HepG2 (cell line): ENCODE results near the gene ZNF771. TPM values are rescaled to one million over a fixed set of nuclear protein-coding genes. Genes with fewer than 3 reads are reported as not detected.

ENCODE experiments used
- CAMTA2 ChIP-seq: sonication (generic); formaldehyde crosslinking; IDR thresholded peaks from 2 replicates; pipeline ENCODE4 v1.4.0; 2020; ENCODE audit warnings: mild to moderate bottlenecking, missing genetic modification reagents, borderline replicate concordance
- GTF2F1 ChIP-seq: fragments of 150-350 bp; IDR thresholded peaks from 2 replicates; pipeline ENCODE4 v1.6.1; 2014; ENCODE audit warnings: low read length
- IRF1 ChIP-seq: sonication (generic); formaldehyde crosslinking; IDR thresholded peaks from 2 replicates; pipeline ENCODE4 v1.4.0; 2020; ENCODE audit warnings: low read depth, mild to moderate bottlenecking, missing genetic modification reagents
- MEIS1 ChIP-seq: sonication (generic); formaldehyde crosslinking; IDR thresholded peaks from 2 replicates; pipeline ENCODE4 v1.9.0; 2021; ENCODE audit warnings: mild to moderate bottlenecking, missing genetic modification reagents, moderate library complexity, borderline replicate concordance
- MYPOP ChIP-seq: sonication (generic); formaldehyde crosslinking; IDR thresholded peaks from 2 replicates; pipeline ENCODE4 v1.8.1; 2023; ENCODE audit warnings: mild to moderate bottlenecking, moderate library complexity, missing genetic modification reagents
- NFATC3 ChIP-seq: sonication (generic); formaldehyde crosslinking; IDR thresholded peaks from 2 replicates; pipeline ENCODE4 v1.5.1; 2020; ENCODE audit warnings: mild to moderate bottlenecking, missing genetic modification reagents
- NFYC ChIP-seq: IDR thresholded peaks from 2 replicates; pipeline ENCODE4 v1.6.1; 2016; ENCODE audit warnings: missing genetic modification reagents, missing compliant biosample characterization
- PHF8 ChIP-seq: sonication (generic); formaldehyde crosslinking; IDR thresholded peaks from 2 replicates; pipeline ENCODE4 v1.5.0; 2020; ENCODE audit warnings: missing genetic modification reagents
- RELA ChIP-seq: sonication (generic); formaldehyde crosslinking; IDR thresholded peaks from 2 replicates; pipeline ENCODE4 v1.4.0; 2020; ENCODE audit warnings: missing genetic modification reagents
- SIX1 ChIP-seq: sonication (generic); formaldehyde crosslinking; IDR thresholded peaks from 2 replicates; pipeline ENCODE4 v1.4.0; 2020; ENCODE audit warnings: missing genetic modification reagents, borderline replicate concordance
- SMARCE1 ChIP-seq: fragments of 450-650 bp; IDR thresholded peaks from 2 replicates; pipeline ENCODE4 v1.6.1; 2017; ENCODE audit warnings: borderline replicate concordance
- SMC3 ChIP-seq: IDR thresholded peaks from 2 replicates; pipeline ENCODE4 v1.6.1; 2011; ENCODE audit warnings: low read length, improper control_type of control experiment
- SOX13 ChIP-seq, 3 experiments: fragments of 450-650 bp in 1 of 3; sonication (generic) in 1 of 3; formaldehyde crosslinking in 1 of 3; IDR thresholded peaks in 2 of 3; conservative IDR thresholded peaks in 1 of 3; 2 replicates each; pipeline versions ENCODE4 v1.5.0 to v1.6.1; 2016 to 2020; ENCODE audit warnings: antibody characterized with exemption in 1 of 3, mild to moderate bottlenecking in 1 of 3, missing compliant biosample characterization in 1 of 3, missing genetic modification reagents in 1 of 3, moderate library complexity in 1 of 3
- TEAD3 ChIP-seq: optimal IDR thresholded peaks from 2 replicates; pipeline ENCODE3; 2016; ENCODE audit warnings: borderline replicate concordance
- YY1 ChIP-seq: IDR thresholded peaks from 2 replicates; pipeline ENCODE4 v1.6.1; 2011; ENCODE audit warnings: low read length, low read depth, moderate library complexity, mild to moderate bottlenecking; ENCODE audit not compliant: insufficient read depth, insufficient replicate concordance
- ZNF101 ChIP-seq: sonication (generic); formaldehyde crosslinking; IDR thresholded peaks from 2 replicates; pipeline ENCODE4 v1.4.0; 2020; ENCODE audit warnings: mild to moderate bottlenecking, low read depth, missing genetic modification reagents, borderline replicate concordance
- ZNF644 ChIP-seq: IDR thresholded peaks from 2 replicates; pipeline ENCODE4 v1.6.1; 2016; ENCODE audit warnings: low read depth
- ZNF7 ChIP-seq: IDR thresholded peaks from 2 replicates; pipeline ENCODE4 v1.6.1; 2016; ENCODE audit warnings: missing biosample characterization, missing genetic modification reagents
- ZNF704 ChIP-seq: sonication (generic); formaldehyde crosslinking; IDR thresholded peaks from 2 replicates; pipeline ENCODE4 v1.8.1; 2023; ENCODE audit warnings: mild to moderate bottlenecking, inconsistent platforms, moderate library complexity, missing genetic modification reagents, borderline replicate concordance
- ZNF879 ChIP-seq: sonication (generic); formaldehyde crosslinking; IDR thresholded peaks from 2 replicates; pipeline ENCODE4 v1.8.1; 2023; ENCODE audit warnings: missing genetic modification reagents
- ZSCAN25 ChIP-seq: sonication (generic); formaldehyde crosslinking; IDR thresholded peaks from 2 replicates; pipeline ENCODE4 v1.8.0; 2022; ENCODE audit warnings: mild to moderate bottlenecking, missing genetic modification reagents
- polyA plus RNA-seq, 8 experiments: library from polyadenylated mRNA; depleted of rRNA in 3 of 8; stranded (reverse) in 7 of 8; unstranded in 1 of 8; fragments of >200 nt; fragmentation: Illumina TruSeq in 4 of 8; extraction: Trizol in 4 of 8; gene quantifications; 2 replicates each; pipeline versions ENCODE4 v1.2.1 to v1.2.3, GENCODE V29; 2011 to 2016; ENCODE audit warnings: low read depth in 4 of 8, missing spikeins in 1 of 8, mixed read lengths in 1 of 8; ENCODE audit not compliant: insufficient read depth in 1 of 8
- total RNA-seq, 5 experiments: library from RNA; depleted of rRNA; stranded (reverse); fragments of >200 nt; fragmentation: Illumina TruSeq; extraction: Trizol; gene quantifications; 2 replicates each; pipeline ENCODE4 v1.2.3, GENCODE V29; 2016; ENCODE audit warnings: low read depth in 1 of 5
- TF ChIP-seq, protein P1 (sequence below): sonication (generic); formaldehyde crosslinking; IDR thresholded peaks from 2 replicates; pipeline ENCODE4 v1.4.0; 2020; ENCODE audit warnings: missing genetic modification reagents, borderline replicate concordance
- TF ChIP-seq, protein P2 (sequence below): IDR thresholded peaks from 2 replicates; pipeline ENCODE4 v1.6.1; 2018; ENCODE audit warnings: missing genetic modification reagents, mild to moderate bottlenecking, missing compliant biosample characterization

Gene ZNF771
- total and polyA plus RNA-seq, 2 of the 13 experiments (the other 11 are each of a cell fraction or from before 2014, with no cell fraction given), result 5.0 to 11.8 TPM

DNA sequence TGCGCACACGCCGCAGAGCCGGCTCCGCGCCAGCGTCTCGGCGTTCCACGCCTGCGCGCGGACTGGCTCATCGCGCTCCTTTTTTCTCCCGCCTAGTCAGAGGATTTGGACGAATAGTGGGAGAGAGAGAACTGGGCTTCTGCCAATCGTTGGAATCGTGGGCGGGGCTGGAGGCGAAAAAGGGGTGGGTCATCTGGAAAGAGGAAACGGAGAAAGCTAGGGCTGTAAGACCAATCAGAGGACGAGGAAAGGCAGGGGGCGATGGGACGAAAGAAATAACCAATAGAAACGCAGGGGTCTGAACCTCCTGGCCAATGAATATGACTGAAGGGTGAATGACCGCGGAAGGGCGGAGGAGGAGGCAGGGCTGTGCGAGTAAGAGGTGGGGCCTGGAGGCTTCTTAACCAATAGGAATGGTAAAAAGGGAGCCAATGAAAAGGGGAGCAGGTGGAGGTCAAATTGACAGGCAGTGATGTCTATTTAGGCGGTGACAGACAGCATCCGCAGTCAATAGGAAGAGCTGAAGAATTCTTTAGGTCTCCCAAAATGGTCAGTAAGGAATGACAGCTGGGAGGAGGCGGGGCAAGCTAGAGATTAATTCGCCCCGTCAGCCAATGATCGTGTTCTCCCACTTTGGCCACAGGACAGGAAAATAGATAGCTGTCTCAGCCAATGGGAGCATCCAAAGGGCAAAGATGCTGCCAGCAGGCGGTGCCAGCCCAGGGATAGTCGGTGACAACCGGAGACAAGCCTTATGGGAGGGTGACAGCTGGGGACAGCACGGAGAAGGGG, 36.8 kb upstream of the ZNF771 start, which contains the start of gene TBC1D10B (continued):
- TF ChIP-seq SOX13 (IDR thresholded peaks at IDR 0.05), result no peak
- TF ChIP-seq SOX13 (CRISPR knock-in tag; conservative IDR thresholded peaks at IDR 0.05 in 1 of 2, IDR thresholded peaks at IDR 0.05 in 1 of 2), result no peak
- no peak for TF ChIP-seq ZNF704 (CRISPR knock-in tag)
- no peak for TF ChIP-seq GTF2F1
- no peak; the same call in 1 of the 2 replicates for TF ChIP-seq SMC3
- no peak for TF ChIP-seq ZNF7 (CRISPR knock-in tag)
- TF ChIP-seq, protein P1, sequence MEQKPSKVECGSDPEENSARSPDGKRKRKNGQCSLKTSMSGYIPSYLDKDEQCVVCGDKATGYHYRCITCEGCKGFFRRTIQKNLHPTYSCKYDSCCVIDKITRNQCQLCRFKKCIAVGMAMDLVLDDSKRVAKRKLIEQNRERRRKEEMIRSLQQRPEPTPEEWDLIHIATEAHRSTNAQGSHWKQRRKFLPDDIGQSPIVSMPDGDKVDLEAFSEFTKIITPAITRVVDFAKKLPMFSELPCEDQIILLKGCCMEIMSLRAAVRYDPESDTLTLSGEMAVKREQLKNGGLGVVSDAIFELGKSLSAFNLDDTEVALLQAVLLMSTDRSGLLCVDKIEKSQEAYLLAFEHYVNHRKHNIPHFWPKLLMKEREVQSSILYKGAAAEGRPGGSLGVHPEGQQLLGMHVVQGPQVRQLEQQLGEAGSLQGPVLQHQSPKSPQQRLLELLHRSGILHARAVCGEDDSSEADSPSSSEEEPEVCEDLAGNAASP (CRISPR knock-in tag), result peak; percentile 67; the same call in 1 of the 2 replicates
- peak; percentile 29 for TF ChIP-seq TEAD3 (CRISPR knock-in tag)
- TF ChIP-seq SIX1, result no peak; the same call in 1 of the 2 replicates
- TF ChIP-seq CAMTA2 (CRISPR knock-in tag), result no peak
- TF ChIP-seq IRF1 (CRISPR knock-in tag), result no peak
- TF ChIP-seq ZNF879 (CRISPR knock-in tag), result no peak
- TF ChIP-seq YY1, result peak; percentile 32
- TF ChIP-seq PHF8 (CRISPR knock-in tag), result no peak; the same call in 1 of the 2 replicates
- no peak for TF ChIP-seq ZNF101 (CRISPR knock-in tag)
- peak; percentile 90 for TF ChIP-seq NFYC (CRISPR knock-in tag)
- 0 out of 2 replicates have a peak, but pooled peaks have one; percentile 21 for TF ChIP-seq RELA (CRISPR knock-in tag)
- TF ChIP-seq MEIS1 (CRISPR knock-in tag), result peak; percentile 99
- no peak for TF ChIP-seq MYPOP (CRISPR knock-in tag)
- no peak for TF ChIP-seq ZNF644 (CRISPR knock-in tag)
- TF ChIP-seq, protein P2, sequence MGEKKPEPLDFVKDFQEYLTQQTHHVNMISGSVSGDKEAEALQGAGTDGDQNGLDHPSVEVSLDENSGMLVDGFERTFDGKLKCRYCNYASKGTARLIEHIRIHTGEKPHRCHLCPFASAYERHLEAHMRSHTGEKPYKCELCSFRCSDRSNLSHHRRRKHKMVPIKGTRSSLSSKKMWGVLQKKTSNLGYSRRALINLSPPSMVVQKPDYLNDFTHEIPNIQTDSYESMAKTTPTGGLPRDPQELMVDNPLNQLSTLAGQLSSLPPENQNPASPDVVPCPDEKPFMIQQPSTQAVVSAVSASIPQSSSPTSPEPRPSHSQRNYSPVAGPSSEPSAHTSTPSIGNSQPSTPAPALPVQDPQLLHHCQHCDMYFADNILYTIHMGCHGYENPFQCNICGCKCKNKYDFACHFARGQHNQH (CRISPR knock-in tag), result peak; percentile 56
- TF ChIP-seq NFATC3 (CRISPR knock-in tag), result no peak
- TF ChIP-seq ZSCAN25 (CRISPR knock-in tag), result peak; percentile 21; the same call in 1 of the 2 replicates
- TF ChIP-seq SMARCE1, result no peak
